Kidney (tissue), 14 donors: ENCODE measurements around the gene AKAP6. TPM values are rescaled to one million over a fixed set of nuclear protein-coding genes. Genes with fewer than 3 reads are reported as not detected.

Source experiments
- DNase-seq, 5 donors: peaks; one replicate each; pipeline ENCODE4 v3.0.0-alpha.2; 2013 to 2020
- FAIRE-seq: peaks from 2 replicates; lab custom pipeline; 2012; peaks lifted over from hg19 to GRCh38; lab: Jason Lieb, UNC
- H3K27ac ChIP-seq, 2 donors: one replicate each; pipeline ENCODE4 v1.7.0; 2013; ENCODE audit warnings: low read depth in 2 of 2, low read length in 2 of 2, inconsistent platforms in 1 of 2
- H3K27me3 ChIP-seq: one replicate; pipeline ENCODE4 v1.7.1; 2013; ENCODE audit warnings: low read length, inconsistent platforms; ENCODE audit not compliant: control insufficient read depth, insufficient read depth
- H3K36me3 ChIP-seq, 3 donors: one replicate each; pipeline versions ENCODE4 v1.7.0 to v1.7.1; 2013; ENCODE audit warnings: low read length in 3 of 3, control low read depth in 1 of 3, inconsistent platforms in 1 of 3; ENCODE audit not compliant: insufficient read depth in 3 of 3, control insufficient read depth in 2 of 3
- H3K4me1 ChIP-seq, 3 donors: one replicate each; pipeline versions ENCODE4 v1.7.0 to v1.7.1; 2013; ENCODE audit warnings: low read length in 3 of 3, inconsistent platforms in 1 of 3, low read depth in 1 of 3; ENCODE audit not compliant: control insufficient read depth in 2 of 3, insufficient read depth in 2 of 3
- H3K4me3 ChIP-seq, 3 donors: one replicate each; pipeline versions ENCODE4 v1.7.0 to v1.8.1; 2013; ENCODE audit warnings: low read length in 3 of 3, control low read depth in 1 of 3, inconsistent platforms in 1 of 3
- H3K9ac ChIP-seq, 3 donors: one replicate each; pipeline versions ENCODE4 v1.7.0 to v1.7.1; 2013; ENCODE audit warnings: low read length in 3 of 3, control low read depth in 1 of 3, inconsistent platforms in 1 of 3
- H3K9me3 ChIP-seq, 3 donors: one replicate each; pipeline versions ENCODE4 v1.7.0 to v1.7.1; 2013; ENCODE audit warnings: low read length in 3 of 3, control low read depth in 1 of 3, inconsistent platforms in 1 of 3; ENCODE audit not compliant: control insufficient read depth in 2 of 3, insufficient read depth in 1 of 3
- intact Hi-C: fragments of 100-400 bp; cut with DNase I; formaldehyde crosslinking; loops from one replicate; pipeline ENCODE4 v1.11.1; 2022
- polyA plus RNA-seq: library from polyadenylated mRNA; stranded (reverse); fragments of 350-450 nt; fragmentation: Illumina TruSeq; extraction: RNeasy Lipid Tissue Mini Kit (QIAGEN cat#74804); gene quantifications from one replicate; pipeline ENCODE4 v1.2.3, GENCODE V29; 2014; ENCODE audit warnings: low read depth, low replicate concordance; ENCODE audit not compliant: insufficient read depth
- total RNA-seq: library from RNA; stranded (reverse); fragmentation: NEBNext Ultra II Directional; extraction: Animal tissue kit (Norgen Biotek cat#: 25700); gene quantifications from one replicate; pipeline ENCODE4 v1.2.1, GENCODE V29; 2021
- TF ChIP-seq, protein P1 (sequence below): IDR thresholded peaks from 3 replicates; pipeline ENCODE4 v1.5.1; 2012; ENCODE audit warnings: mild to moderate bottlenecking, moderate library complexity, borderline replicate concordance; ENCODE audit not compliant: insufficient read depth; ENCODE audit errors: extremely low read depth
- donor health status: control.
- donor health status: control.
- donor health status: control.
- donor health status: control.
- donor health status: control.
- donor health status: DM: yes; HTN: yes; CAD: no.
- donor health status: Normal renal cell carcinoma (clear cell type).

The AKAP6 gene
- total and polyA plus RNA-seq, 2 donors from 2014 or later: 0.92 to 10.5 TPM

GRCh38 chr14:32478050-32478449 lies 149.0 kb downstream of the AKAP6 start:
- Histone ChIP-seq H3K27me3 (no peaks in the 10 kb centered on the region), H3K4me1 (peaks cover 0 to 7% (median 4%) of the 10 kb centered on the region in 3 donors), H3K27ac (no peak overlapping the region), H3K9me3 (no peaks in the 10 kb centered on the region), H3K4me3 (no peak overlapping the region), H3K36me3 (no peaks in the 10 kb centered on the region), H3K9ac (no peak overlapping the region)
- no peak for FAIRE-seq
- intact Hi-C loops: no loop called here
- TF ChIP-seq, protein P1, sequence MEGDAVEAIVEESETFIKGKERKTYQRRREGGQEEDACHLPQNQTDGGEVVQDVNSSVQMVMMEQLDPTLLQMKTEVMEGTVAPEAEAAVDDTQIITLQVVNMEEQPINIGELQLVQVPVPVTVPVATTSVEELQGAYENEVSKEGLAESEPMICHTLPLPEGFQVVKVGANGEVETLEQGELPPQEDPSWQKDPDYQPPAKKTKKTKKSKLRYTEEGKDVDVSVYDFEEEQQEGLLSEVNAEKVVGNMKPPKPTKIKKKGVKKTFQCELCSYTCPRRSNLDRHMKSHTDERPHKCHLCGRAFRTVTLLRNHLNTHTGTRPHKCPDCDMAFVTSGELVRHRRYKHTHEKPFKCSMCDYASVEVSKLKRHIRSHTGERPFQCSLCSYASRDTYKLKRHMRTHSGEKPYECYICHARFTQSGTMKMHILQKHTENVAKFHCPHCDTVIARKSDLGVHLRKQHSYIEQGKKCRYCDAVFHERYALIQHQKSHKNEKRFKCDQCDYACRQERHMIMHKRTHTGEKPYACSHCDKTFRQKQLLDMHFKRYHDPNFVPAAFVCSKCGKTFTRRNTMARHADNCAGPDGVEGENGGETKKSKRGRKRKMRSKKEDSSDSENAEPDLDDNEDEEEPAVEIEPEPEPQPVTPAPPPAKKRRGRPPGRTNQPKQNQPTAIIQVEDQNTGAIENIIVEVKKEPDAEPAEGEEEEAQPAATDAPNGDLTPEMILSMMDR: no peak
- DNase-seq: no peak

- Histone ChIP-seq H3K27me3 (no peaks in the 10 kb centered on the region), H3K4me3 (no peak overlapping the region), H3K27ac (no peak overlapping the region), H3K36me3 (no peaks in the 10 kb centered on the region), H3K9ac (no peak overlapping the region), H3K4me1 (no peaks in the 10 kb centered on the region), H3K9me3 (no peaks in the 10 kb centered on the region)
- TF ChIP-seq, protein P1: no peak
- no peak for DNase-seq
- FAIRE-seq: no peak
- intact Hi-C loops: no loop called here
These were observed 151.2 kb downstream of the AKAP6 start for GRCh38 chr14:32480337-32480736.

- no peak overlapping the region for H3K9ac ChIP-seq
- no peaks in the 10 kb centered on the region for H3K4me1 ChIP-seq
- H3K9me3 ChIP-seq: no peaks in the 10 kb centered on the region
- no peak overlapping the region for H3K4me3 ChIP-seq
- FAIRE-seq (no peak), DNase-seq (no peak)
- intact Hi-C loops: no loop called here
- no peak overlapping the region for H3K27ac ChIP-seq
- TF ChIP-seq, protein P1: no peak
- H3K36me3 ChIP-seq: no peaks in the 10 kb centered on the region
- no peaks in the 10 kb centered on the region for H3K27me3 ChIP-seq
These were observed 152.6 kb downstream of the AKAP6 start for GRCh38 chr14:32481707-32482106.

GRCh38 chr14:32491416-32492016 lies 162.4 kb downstream of the AKAP6 start:
- intact Hi-C loops: no loop called here
- FAIRE-seq: no peak

More at GRCh38 chr14:32491416-32492016, 162.4 kb downstream of the AKAP6 start:
- DNase-seq: no peak
- TF ChIP-seq, protein P1: no peak
- Histone ChIP-seq H3K9ac (no peak overlapping the region), H3K27ac (no peak overlapping the region), H3K9me3 (no peaks in the 10 kb centered on the region), H3K4me1 (no peaks in the 10 kb centered on the region), H3K36me3 (no peaks in the 10 kb centered on the region), H3K27me3 (no peaks in the 10 kb centered on the region), H3K4me3 (no peak overlapping the region)
